OCI-LY1 (cell line): ENCODE data around the gene PEAR1.

Experiments
- H2AFZ ChIP-seq: fragments of 200-600 bp; sonication (generic), shearing (Covaris generic); 2 replicates; pipeline ENCODE4 v1.6.0; 2014; ENCODE audit warnings: antibody characterized with exemption, mild to moderate bottlenecking, low read length
- H3F3A ChIP-seq: fragments of 200-600 bp; sonication (generic), shearing (Covaris generic); 2 replicates; pipeline ENCODE4 v1.6.0; 2014; ENCODE audit warnings: mild to moderate bottlenecking, antibody characterized with exemption, low read length, moderate library complexity; ENCODE audit not compliant: insufficient read depth
- H3K27ac ChIP-seq: fragments of 200-600 bp; sonication (generic); 2 replicates; pipeline ENCODE4 v1.5.1; 2014; ENCODE audit warnings: low read length, mixed run types, mild to moderate bottlenecking, low read depth; ENCODE audit not compliant: poor library complexity, severe bottlenecking
- H3K27me3 ChIP-seq: fragments of 200-600 bp; sonication (generic); 2 replicates; pipeline ENCODE4 v1.6.0; 2014; ENCODE audit warnings: antibody characterized with exemption, mild to moderate bottlenecking, low read length, moderate library complexity; ENCODE audit not compliant: insufficient read depth
- H3K36me3 ChIP-seq: fragments of 200-600 bp; sonication (generic); 2 replicates; pipeline ENCODE4 v1.6.1; 2014; ENCODE audit warnings: mild to moderate bottlenecking, antibody characterized with exemption, low read length, moderate library complexity, mixed read lengths; ENCODE audit not compliant: insufficient read depth
- H3K4me1 ChIP-seq: fragments of 200-600 bp; sonication (generic); 2 replicates; pipeline ENCODE4 v1.5.1; 2014; ENCODE audit warnings: mild to moderate bottlenecking, low read length, moderate library complexity; ENCODE audit not compliant: insufficient read depth, severe bottlenecking
- H3K4me2 ChIP-seq: fragments of 200-600 bp; sonication (generic), shearing (Covaris generic); 2 replicates; pipeline ENCODE4 v1.6.1; 2014; ENCODE audit warnings: low read length
- H3K4me3 ChIP-seq: fragments of 200-600 bp; sonication (generic); 2 replicates; pipeline ENCODE4 v1.5.1; 2014; ENCODE audit warnings: low read length, low read depth, mild to moderate bottlenecking, mixed read lengths; ENCODE audit not compliant: poor library complexity, severe bottlenecking
- H3K79me2 ChIP-seq: fragments of 200-600 bp; shearing (Covaris generic); 2 replicates; pipeline ENCODE4 v1.6.1; 2016; ENCODE audit warnings: mixed run types, low read length, mixed read lengths; ENCODE audit not compliant: insufficient read depth
- H3K9ac ChIP-seq: fragments of 200-600 bp; sonication (generic), shearing (Covaris generic); 2 replicates; pipeline ENCODE4 v1.6.1; 2014; ENCODE audit warnings: mild to moderate bottlenecking, low read length, mixed read lengths
- H3K9me2 ChIP-seq: fragments of 200-600 bp; sonication (generic), shearing (Covaris generic); 2 replicates; pipeline ENCODE4 v1.6.1; 2014; ENCODE audit warnings: low read depth, mild to moderate bottlenecking, low read length, mixed read lengths
- H3K9me3 ChIP-seq: fragments of 200-600 bp; shearing (Covaris generic); 2 replicates; pipeline ENCODE4 v1.6.1; 2014; ENCODE audit warnings: low read length, mixed read lengths
- H4K20me1 ChIP-seq: fragments of 200-600 bp; sonication (generic), shearing (Covaris generic); 2 replicates; pipeline ENCODE4 v1.6.0; 2016; ENCODE audit warnings: mild to moderate bottlenecking, low read length; ENCODE audit not compliant: insufficient read depth
- EZH2 ChIP-seq: fragments of 200-600 bp; sonication (generic), shearing (Covaris generic); IDR thresholded peaks from 2 replicates; pipeline ENCODE4 v1.8.0; 2017; ENCODE audit warnings: borderline replicate concordance, mixed run types, mild to moderate bottlenecking, antibody characterized with exemption, low read length, moderate library complexity, mixed read lengths
- TF ChIP-seq, protein P1 (sequence below): fragments of 200-600 bp; sonication (generic), shearing (Covaris generic); IDR thresholded peaks from 2 replicates; pipeline ENCODE4 v1.5.1; 2017; ENCODE audit warnings: mild to moderate bottlenecking, antibody characterized with exemption, low read length, moderate library complexity, mixed read lengths

PEAR1 gene

DNA sequence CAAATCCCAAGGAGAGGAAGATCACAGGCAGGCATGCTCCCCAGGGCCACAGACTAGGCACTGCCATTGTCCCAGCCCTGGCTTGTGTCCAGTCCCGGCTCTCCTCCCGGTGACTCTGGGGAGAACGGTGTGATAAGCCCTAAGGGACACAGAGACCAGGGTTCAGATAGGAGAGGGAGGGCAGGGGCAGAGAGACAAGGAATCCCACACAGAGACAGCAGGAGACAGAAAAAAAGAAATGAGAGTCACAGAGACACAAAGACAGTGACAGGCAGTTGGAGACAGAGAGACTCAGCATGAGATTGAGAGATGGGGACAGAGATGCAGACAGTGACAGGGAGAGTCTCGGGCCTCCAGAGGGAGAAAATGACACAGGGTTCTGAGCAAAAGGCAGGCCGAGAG lies 35.0 kb upstream of the PEAR1 start:
- Histone ChIP-seq H3K9ac (no peak overlapping the region), H3K4me3 (no peak overlapping the region), H3K27me3 (0 out of 2 replicates have a peak, but pooled peaks cover 6% of the 10 kb centered on the region), H3K9me2 (no peaks in the 10 kb centered on the region), H3K27ac (no peak overlapping the region), H3K4me1 (peaks cover 5% of the 10 kb centered on the region), H3K79me2 (no peaks in the 10 kb centered on the region), H3K9me3 (no peaks in the 10 kb centered on the region), H4K20me1 (no peaks in the 10 kb centered on the region), H3K4me2 (no peak overlapping the region), H2AFZ (no peak overlapping the region), H3K36me3 (no peaks in the 10 kb centered on the region), H3F3A (no peaks in the 10 kb centered on the region)
- TF ChIP-seq, protein P1, sequence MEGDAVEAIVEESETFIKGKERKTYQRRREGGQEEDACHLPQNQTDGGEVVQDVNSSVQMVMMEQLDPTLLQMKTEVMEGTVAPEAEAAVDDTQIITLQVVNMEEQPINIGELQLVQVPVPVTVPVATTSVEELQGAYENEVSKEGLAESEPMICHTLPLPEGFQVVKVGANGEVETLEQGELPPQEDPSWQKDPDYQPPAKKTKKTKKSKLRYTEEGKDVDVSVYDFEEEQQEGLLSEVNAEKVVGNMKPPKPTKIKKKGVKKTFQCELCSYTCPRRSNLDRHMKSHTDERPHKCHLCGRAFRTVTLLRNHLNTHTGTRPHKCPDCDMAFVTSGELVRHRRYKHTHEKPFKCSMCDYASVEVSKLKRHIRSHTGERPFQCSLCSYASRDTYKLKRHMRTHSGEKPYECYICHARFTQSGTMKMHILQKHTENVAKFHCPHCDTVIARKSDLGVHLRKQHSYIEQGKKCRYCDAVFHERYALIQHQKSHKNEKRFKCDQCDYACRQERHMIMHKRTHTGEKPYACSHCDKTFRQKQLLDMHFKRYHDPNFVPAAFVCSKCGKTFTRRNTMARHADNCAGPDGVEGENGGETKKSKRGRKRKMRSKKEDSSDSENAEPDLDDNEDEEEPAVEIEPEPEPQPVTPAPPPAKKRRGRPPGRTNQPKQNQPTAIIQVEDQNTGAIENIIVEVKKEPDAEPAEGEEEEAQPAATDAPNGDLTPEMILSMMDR, result no peak
- TF ChIP-seq EZH2, result no peak

DNA sequence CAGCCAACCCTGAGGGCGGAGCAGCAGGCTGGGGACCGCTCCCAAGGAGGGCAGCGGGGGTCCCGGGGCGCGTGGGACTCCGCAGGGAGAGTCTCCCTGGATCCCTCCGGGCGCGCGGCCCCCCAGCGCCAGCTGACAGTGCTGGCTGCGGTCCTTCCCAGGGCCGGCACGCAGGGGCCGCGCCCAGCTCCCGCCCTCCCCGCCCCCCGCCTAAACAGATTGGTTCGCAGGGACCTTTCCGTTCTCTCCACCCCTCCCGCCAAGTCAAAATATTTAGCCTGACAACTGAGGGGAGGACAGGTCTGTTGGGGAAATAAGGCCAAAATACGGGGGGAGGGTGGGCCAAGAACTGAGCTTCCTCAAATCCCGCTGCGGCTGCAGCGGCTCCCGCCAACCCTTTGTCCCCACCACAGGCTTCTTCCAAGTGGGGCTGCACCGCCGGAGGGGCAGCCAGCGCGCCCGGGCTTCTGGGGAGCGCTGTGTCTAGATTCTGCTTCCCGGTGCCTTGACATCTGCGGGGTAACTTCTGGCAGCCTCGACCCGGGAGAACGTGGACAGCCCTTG lies 34.5 kb upstream of the PEAR1 start, which contains the start of gene INSRR:
Gene INSRR, minus strand, starts transcription at position 159 of the 564 bp plus-strand sequence. CDS start 496 bp downstream, outside the sequence.
- Histone ChIP-seq H3K4me1 (peaks cover 5% of the 10 kb centered on the region), H3F3A (no peaks in the 10 kb centered on the region), H3K27ac (no peak within 1 kb of the TSS), H3K79me2 (no peaks in the 10 kb centered on the region), H4K20me1 (no peaks in the 10 kb centered on the region), H3K4me2 (no peak within 1 kb of the TSS), H3K4me3 (no peak within 1 kb of the TSS), H3K9me3 (no peaks in the 10 kb centered on the region), H2AFZ (no peak within 1 kb of the TSS), H3K36me3 (no peaks in the 10 kb centered on the region), H3K9me2 (no peaks in the 10 kb centered on the region), H3K9ac (no peak within 1 kb of the TSS), H3K27me3 (0 out of 2 replicates have a peak, but pooled peaks cover 9% of the 10 kb centered on the region)
- no peak for TF ChIP-seq EZH2
- TF ChIP-seq, protein P1, result no peak

DNA sequence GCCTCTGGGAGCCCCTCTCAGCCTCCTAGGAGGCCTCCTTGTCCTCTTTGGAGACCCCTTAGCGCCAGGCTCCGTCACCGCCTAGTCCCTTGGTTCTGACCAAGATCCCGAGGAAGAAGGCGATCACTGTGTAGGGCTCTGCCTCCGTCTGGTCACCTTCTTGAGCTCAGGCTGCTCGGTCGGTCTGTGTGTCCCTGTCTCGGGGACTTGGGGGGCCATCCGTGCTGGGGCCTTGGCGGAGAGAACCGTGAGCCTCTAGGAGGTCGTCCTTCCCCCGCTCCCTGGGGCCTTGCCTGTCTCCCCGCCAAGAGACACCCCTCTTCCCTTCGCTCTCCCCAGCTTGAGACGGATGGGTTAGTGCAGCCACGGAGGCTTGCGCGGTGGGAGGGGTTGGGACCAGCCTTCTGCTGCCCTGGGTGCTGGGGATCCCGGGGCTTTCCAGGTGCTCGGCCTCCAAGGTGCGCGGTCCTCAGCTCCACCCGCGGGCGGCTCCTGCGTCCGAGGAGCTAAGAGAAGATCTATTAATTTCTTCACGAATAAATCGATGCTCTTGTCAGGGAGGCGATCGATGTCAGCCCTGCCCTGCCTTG lies 33.9 kb upstream of the PEAR1 start:
- peaks cover 5% of the 10 kb centered on the region for H3K4me1 ChIP-seq
- H3F3A ChIP-seq, result no peaks in the 10 kb centered on the region
- no peaks in the 10 kb centered on the region for H3K9me3 ChIP-seq
- no peaks in the 10 kb centered on the region for H4K20me1 ChIP-seq
- no peaks in the 10 kb centered on the region for H3K9me2 ChIP-seq
- H3K79me2 ChIP-seq, result no peaks in the 10 kb centered on the region
- no peak overlapping the region for H3K27ac ChIP-seq
- no peak overlapping the region for H2AFZ ChIP-seq
- 0 out of 2 replicates have a peak, but pooled peaks cover 10% of the 10 kb centered on the region for H3K27me3 ChIP-seq
- TF ChIP-seq, protein P1, result no peak
- TF ChIP-seq EZH2, result no peak
- no peaks in the 10 kb centered on the region for H3K36me3 ChIP-seq
- H3K9ac ChIP-seq, result no peak overlapping the region
- H3K4me3 ChIP-seq, result no peak overlapping the region
- H3K4me2 ChIP-seq, result no peak overlapping the region
